NK-92 (cell line): Measurements from ENCODE around the gene FRMD4B.

Source experiments
- DNase-seq: peaks from one replicate; lab custom pipeline; 2025; ENCODE audit not compliant: unreplicated experiment; lab: John Stamatoyannopoulos, UW

Gene FRMD4B

GRCh38 chr3:69142090-69142489 is 243.8 kb downstream of the FRMD4B start:
- DNase-seq: no peak

GRCh38 chr3:69141313-69141712 is 244.6 kb downstream of the FRMD4B start:
- no peak for DNase-seq

GRCh38 chr3:69137412-69137811 is 248.5 kb downstream of the FRMD4B start:
- no peak for DNase-seq

GRCh38 chr3:69137005-69137404 is 248.9 kb downstream of the FRMD4B start:
- DNase-seq: no peak

- no peak for DNase-seq
Observed at GRCh38 chr3:69130689-69131088, 255.2 kb downstream of the FRMD4B start.

GRCh38 chr3:69129531-69129930 is 256.4 kb downstream of the FRMD4B start:
- no peak for DNase-seq

- no peak for DNase-seq
Observed at GRCh38 chr3:69128509-69128908, 257.4 kb downstream of the FRMD4B start.

GRCh38 chr3:69126999-69127398 is 258.9 kb downstream of the FRMD4B start:
- no peak for DNase-seq

GRCh38 chr3:69126216-69126615 is 259.7 kb downstream of the FRMD4B start:
- no peak for DNase-seq

GRCh38 chr3:69122403-69122802 is 263.5 kb downstream of the FRMD4B start, which contains the start of gene LMOD3:
Gene LMOD3, minus strand, starts transcription at chr3:69122595. Its CDS starts 209 bp downstream, at chr3:69122386.
- no peak for DNase-seq

GRCh38 chr3:69121950-69122349 is 263.9 kb downstream of the FRMD4B start:
- no peak for DNase-seq

GRCh38 chr3:69121513-69121912 is 264.4 kb downstream of the FRMD4B start:
- no peak for DNase-seq

GRCh38 chr3:69120879-69121464 is 264.9 kb downstream of the FRMD4B start:
- DNase-seq: peak; percentile 30
